H1 (cell line): ENCODE data around the gene CHRNA9.
"Not testable (repeated sequence)": the region's sequence is repeated elsewhere in the genome, so short reads cannot be mapped to it uniquely, and the experiment has no call there.

Experiments
- CHD2 ChIP-seq: IDR thresholded peaks from 2 replicates; pipeline ENCODE4 v1.6.1; 2012; ENCODE audit warnings: low read length, improper control_type of control experiment
- EP300 ChIP-seq, 2 experiments: IDR thresholded peaks; 1 replicate in 1 of 2; 2 replicates in 1 of 2; pipeline ENCODE4 v1.6.1; 2011 to 2012; ENCODE audit warnings: low read depth in 2 of 2, low read length in 2 of 2, mild to moderate bottlenecking in 2 of 2, borderline replicate concordance in 1 of 2, inconsistent platforms in 1 of 2, moderate library complexity in 1 of 2
- EZH2 ChIP-seq: fragments of 200-600 bp; sonication (generic); IDR thresholded peaks from 2 replicates; pipeline ENCODE4 v1.7.1; 2012; ENCODE audit warnings: low read depth, mild to moderate bottlenecking, moderate library complexity, low read length, inconsistent platforms; ENCODE audit not compliant: severe bottlenecking
- GTF2F1 ChIP-seq: IDR thresholded peaks from 2 replicates; pipeline ENCODE4 v1.6.1; 2012; ENCODE audit warnings: low read depth, low read length, improper control_type of control experiment, borderline replicate concordance
- JUN ChIP-seq: IDR thresholded peaks from 2 replicates; pipeline ENCODE4 v1.6.1; 2011; ENCODE audit warnings: low read depth, mild to moderate bottlenecking, improper control_type of control experiment, low read length
- NRF1 ChIP-seq: IDR thresholded peaks from 2 replicates; pipeline ENCODE4 v1.6.1; 2011; ENCODE audit warnings: mild to moderate bottlenecking, low read depth, low read length, improper control_type of control experiment
- POLR2A ChIP-seq, 2 experiments: IDR thresholded peaks; 1 replicate in 1 of 2; 2 replicates in 1 of 2; pipeline ENCODE4 v1.6.1; 2011; ENCODE audit warnings: low read depth in 2 of 2, low read length in 2 of 2, mild to moderate bottlenecking in 2 of 2; ENCODE audit errors: control extremely low read depth in 1 of 2
- POLR2AphosphoS5 ChIP-seq: IDR thresholded peaks from 2 replicates; pipeline ENCODE4 v1.6.1; 2011; ENCODE audit warnings: low read depth, low read length
- RAD21 ChIP-seq, 2 experiments: IDR thresholded peaks in 1 of 2; conservative IDR thresholded peaks in 1 of 2; 2 replicates each; pipeline ENCODE4 v1.6.1; 2011; ENCODE audit warnings: low read depth in 2 of 2, low read length in 2 of 2, improper control_type of control experiment in 1 of 2, inconsistent platforms in 1 of 2, mild to moderate bottlenecking in 1 of 2, moderate library complexity in 1 of 2
- SIN3A ChIP-seq, 2 experiments: IDR thresholded peaks in 1 of 2; conservative IDR thresholded peaks in 1 of 2; 2 replicates each; pipeline ENCODE4 v1.6.1; 2011 to 2012; ENCODE audit warnings: low read length in 2 of 2, improper control_type of control experiment in 1 of 2, low read depth in 1 of 2, mild to moderate bottlenecking in 1 of 2
- SP2 ChIP-seq: IDR thresholded peaks from 2 replicates; pipeline ENCODE4 v1.6.1; 2012; ENCODE audit warnings: mild to moderate bottlenecking, low read length, inconsistent platforms
- USF2 ChIP-seq: IDR thresholded peaks from 2 replicates; pipeline ENCODE4 v1.6.1; 2011; ENCODE audit warnings: low read length, improper control_type of control experiment
- TF ChIP-seq, protein P1 (sequence below), 3 experiments: IDR thresholded peaks; 1 replicate in 2 of 3; 2 replicates in 1 of 3; pipeline versions ENCODE4 v1.5.1 to v1.6.1; 2011; ENCODE audit warnings: low read length in 3 of 3, mild to moderate bottlenecking in 3 of 3, inconsistent platforms in 2 of 3, low read depth in 1 of 3, moderate library complexity in 1 of 3; ENCODE audit not compliant: insufficient read depth in 1 of 3; ENCODE audit errors: control extremely low read depth in 1 of 3

- TF ChIP-seq POLR2A (IDR thresholded peaks at IDR 0.05; ENCODE audit: control extremely low read depth in 1 of 2, low read depth in 2 of 2, low read length in 2 of 2); CHD2; USF2; SIN3A (conservative IDR thresholded peaks at IDR 0.05 in 1 of 2, IDR thresholded peaks at IDR 0.05 in 1 of 2; ENCODE audit: low read depth in 1 of 2, low read length in 2 of 2); EP300 (IDR thresholded peaks at IDR 0.05; ENCODE audit: borderline replicate concordance in 1 of 2, low read depth in 2 of 2, low read length in 2 of 2); NRF1; EZH2; RAD21 (IDR thresholded peaks at IDR 0.05 in 1 of 2, conservative IDR thresholded peaks at IDR 0.05 in 1 of 2; ENCODE audit: low read depth in 2 of 2, low read length in 2 of 2); SP2; POLR2AphosphoS5; GTF2F1; JUN: not testable (repeated sequence)
- TF ChIP-seq, protein P1, sequence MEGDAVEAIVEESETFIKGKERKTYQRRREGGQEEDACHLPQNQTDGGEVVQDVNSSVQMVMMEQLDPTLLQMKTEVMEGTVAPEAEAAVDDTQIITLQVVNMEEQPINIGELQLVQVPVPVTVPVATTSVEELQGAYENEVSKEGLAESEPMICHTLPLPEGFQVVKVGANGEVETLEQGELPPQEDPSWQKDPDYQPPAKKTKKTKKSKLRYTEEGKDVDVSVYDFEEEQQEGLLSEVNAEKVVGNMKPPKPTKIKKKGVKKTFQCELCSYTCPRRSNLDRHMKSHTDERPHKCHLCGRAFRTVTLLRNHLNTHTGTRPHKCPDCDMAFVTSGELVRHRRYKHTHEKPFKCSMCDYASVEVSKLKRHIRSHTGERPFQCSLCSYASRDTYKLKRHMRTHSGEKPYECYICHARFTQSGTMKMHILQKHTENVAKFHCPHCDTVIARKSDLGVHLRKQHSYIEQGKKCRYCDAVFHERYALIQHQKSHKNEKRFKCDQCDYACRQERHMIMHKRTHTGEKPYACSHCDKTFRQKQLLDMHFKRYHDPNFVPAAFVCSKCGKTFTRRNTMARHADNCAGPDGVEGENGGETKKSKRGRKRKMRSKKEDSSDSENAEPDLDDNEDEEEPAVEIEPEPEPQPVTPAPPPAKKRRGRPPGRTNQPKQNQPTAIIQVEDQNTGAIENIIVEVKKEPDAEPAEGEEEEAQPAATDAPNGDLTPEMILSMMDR (IDR thresholded peaks at IDR 0.05; ENCODE audit: control extremely low read depth in 1 of 3, insufficient read depth in 1 of 3, low read depth in 1 of 3, low read length in 3 of 3): not testable (repeated sequence)
Measured at GRCh38 chr4:40290611-40291186, 44.4 kb upstream of the CHRNA9 start.
